Inferior parietal cortex (tissue), 1 donor: Measurements from ENCODE around the gene SLC26A8.

ENCODE experiments used
- DNase-seq: peaks from one replicate; pipeline ENCODE4 v3.0.0-alpha.2; 2016; ENCODE audit errors: extremely low spot score

Gene SLC26A8

GRCh38 chr6:36023996-36024795 is at the start of gene SLC26A8:
Gene SLC26A8, minus strand, starts transcription at chr6:36024641. Its CDS starts 4,934 bp downstream, at chr6:36019707.
- no peak for DNase-seq

- no peak for DNase-seq
These were observed 49.1 kb upstream of the SLC26A8 start for GRCh38 chr6:36073587-36073986.

- no peak for DNase-seq
These were observed 48.2 kb upstream of the SLC26A8 start for GRCh38 chr6:36072681-36073080.

- no peak for DNase-seq
These were observed 47.3 kb upstream of the SLC26A8 start for GRCh38 chr6:36071714-36072113.

- no peak for DNase-seq
These were observed 46.8 kb upstream of the SLC26A8 start for GRCh38 chr6:36071281-36071680.

GRCh38 chr6:36070252-36070651 is 45.8 kb upstream of the SLC26A8 start:
- DNase-seq = no peak

- no peak for DNase-seq
These were observed 45.1 kb upstream of the SLC26A8 start for GRCh38 chr6:36069573-36069972.

GRCh38 chr6:36068586-36068985 is 44.1 kb upstream of the SLC26A8 start:
- DNase-seq = no peak

- no peak for DNase-seq
These were observed 43.6 kb upstream of the SLC26A8 start for GRCh38 chr6:36068012-36068392.

- DNase-seq = no peak
These were observed 43.1 kb upstream of the SLC26A8 start for GRCh38 chr6:36067374-36068011.

- no peak for DNase-seq
These were observed 42.4 kb upstream of the SLC26A8 start for GRCh38 chr6:36066817-36067216.

GRCh38 chr6:36065916-36066315 is 41.5 kb upstream of the SLC26A8 start:
- no peak for DNase-seq

- DNase-seq = no peak
These were observed 40.4 kb upstream of the SLC26A8 start for GRCh38 chr6:36064770-36065396.

- DNase-seq = no peak
These were observed 39.0 kb upstream of the SLC26A8 start for GRCh38 chr6:36063318-36064060.

GRCh38 chr6:36062247-36062646 is 37.8 kb upstream of the SLC26A8 start:
- no peak for DNase-seq

GRCh38 chr6:36061236-36061635 is 36.8 kb upstream of the SLC26A8 start:
- no peak for DNase-seq

GRCh38 chr6:36056178-36056577 is 31.7 kb upstream of the SLC26A8 start:
- no peak for DNase-seq

GRCh38 chr6:36054956-36055355 is 30.5 kb upstream of the SLC26A8 start:
- DNase-seq = no peak

GRCh38 chr6:36054415-36054814 is 30.0 kb upstream of the SLC26A8 start:
- DNase-seq = no peak

- DNase-seq = no peak
These were observed 29.4 kb upstream of the SLC26A8 start for GRCh38 chr6:36053878-36054277.

GRCh38 chr6:36052097-36052496 is 27.7 kb upstream of the SLC26A8 start:
- no peak for DNase-seq
